OCI-M2 (cell line): Measurements from ENCODE around the gene SEMA3A.
"Not testable (repeated sequence)": the region's sequence is repeated elsewhere in the genome, so short reads cannot be mapped to it uniquely, and the experiment has no call there.

Source experiments
- DNase-seq: peaks from one replicate; lab custom pipeline; 2025; ENCODE audit not compliant: unreplicated experiment; lab: John Stamatoyannopoulos, UW

SEMA3A gene

GRCh38 chr7:84070770-84071169 is 123.8 kb downstream of the SEMA3A start:
- no peak for DNase-seq

GRCh38 chr7:84069999-84070500 is 124.5 kb downstream of the SEMA3A start:
- DNase-seq: no peak

- DNase-seq: no peak
These were observed 125.6 kb downstream of the SEMA3A start for GRCh38 chr7:84069033-84069432.

- DNase-seq: not testable (repeated sequence)
These were observed 132.1 kb downstream of the SEMA3A start for GRCh38 chr7:84062489-84062901.

- no peak for DNase-seq
These were observed 133.8 kb downstream of the SEMA3A start for GRCh38 chr7:84060760-84061261.

- DNase-seq: no peak
These were observed 134.6 kb downstream of the SEMA3A start for GRCh38 chr7:84060000-84060399.

GRCh38 chr7:84058311-84059076 is 136.1 kb downstream of the SEMA3A start:
- no peak for DNase-seq

GRCh38 chr7:84057576-84057975 is 137.0 kb downstream of the SEMA3A start:
- DNase-seq: no peak

GRCh38 chr7:84055904-84056605 is 138.5 kb downstream of the SEMA3A start:
- DNase-seq: no peak

- not testable (repeated sequence) for DNase-seq
These were observed 139.4 kb downstream of the SEMA3A start for GRCh38 chr7:84055199-84055598.

- DNase-seq: no peak
These were observed 145.3 kb downstream of the SEMA3A start for GRCh38 chr7:84049071-84049836.

- DNase-seq: no peak
These were observed 147.5 kb downstream of the SEMA3A start for GRCh38 chr7:84047085-84047484.

- DNase-seq: no peak
These were observed 149.8 kb downstream of the SEMA3A start for GRCh38 chr7:84044834-84045233.

GRCh38 chr7:84043661-84044191 is 150.9 kb downstream of the SEMA3A start:
- no peak for DNase-seq

- DNase-seq: no peak
These were observed 152.5 kb downstream of the SEMA3A start for GRCh38 chr7:84042110-84042539.

- no peak for DNase-seq
These were observed 152.9 kb downstream of the SEMA3A start for GRCh38 chr7:84041649-84042048.

- DNase-seq: no peak
These were observed 154.2 kb downstream of the SEMA3A start for GRCh38 chr7:84040355-84040754.

- DNase-seq: no peak
These were observed 155.2 kb downstream of the SEMA3A start for GRCh38 chr7:84039432-84039831.

GRCh38 chr7:84027678-84028077 is 166.9 kb downstream of the SEMA3A start:
- no peak for DNase-seq

- no peak for DNase-seq
These were observed 169.2 kb downstream of the SEMA3A start for GRCh38 chr7:84025332-84025927.
